ENCODE results near the gene EPAS1.

GRCh38 chr2:46315103-46315890, 18.1 kb downstream of the EPAS1 start:
- TF ChIP-seq TBP (IDR thresholded peaks at IDR 0.05; ENCODE audit: low read depth, low read length) (no peak), POLR2A (IDR thresholded peaks at IDR 0.05; ENCODE audit: control extremely low read depth in 1 of 2, low read depth in 2 of 2, low read length in 2 of 2) (no peak), CTCF (IDR thresholded peaks at IDR 0.05; ENCODE audit: control extremely low read depth in 1 of 3, insufficient read depth in 1 of 3, low read depth in 1 of 3, low read length in 3 of 3) (no peak), POLR2AphosphoS5 (IDR thresholded peaks at IDR 0.05; ENCODE audit: low read depth, low read length) (no peak), GABPA (IDR thresholded peaks at IDR 0.05; ENCODE audit: borderline replicate concordance, insufficient read depth, low read length) (no peak), EGR1 (IDR thresholded peaks at IDR 0.05; ENCODE audit: borderline replicate concordance, low read depth, low read length) (no peak), CEBPB (IDR thresholded peaks at IDR 0.05; ENCODE audit: low read depth, low read length) (no peak)
- TF ChIP-seq, protein P1, sequence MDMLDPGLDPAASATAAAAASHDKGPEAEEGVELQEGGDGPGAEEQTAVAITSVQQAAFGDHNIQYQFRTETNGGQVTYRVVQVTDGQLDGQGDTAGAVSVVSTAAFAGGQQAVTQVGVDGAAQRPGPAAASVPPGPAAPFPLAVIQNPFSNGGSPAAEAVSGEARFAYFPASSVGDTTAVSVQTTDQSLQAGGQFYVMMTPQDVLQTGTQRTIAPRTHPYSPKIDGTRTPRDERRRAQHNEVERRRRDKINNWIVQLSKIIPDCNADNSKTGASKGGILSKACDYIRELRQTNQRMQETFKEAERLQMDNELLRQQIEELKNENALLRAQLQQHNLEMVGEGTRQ (IDR thresholded peaks at IDR 0.05; ENCODE audit: low read length): no peak
